Small intestine (tissue), 7 donors: ENCODE measurements around the gene METTL15. TPM values are rescaled to one million over a fixed set of nuclear protein-coding genes. Genes with fewer than 3 reads are reported as not detected.

Experiments used
- DNase-seq, 2 donors: peaks; one replicate each; pipeline versions ENCODE4 v3.0.0 to v3.0.0-alpha.2; 2013
- FAIRE-seq: peaks from 2 replicates; lab custom pipeline; 2012; peaks lifted over from hg19 to GRCh38; lab: Jason Lieb, UNC
- H3K27ac ChIP-seq, 3 donors: one replicate each; pipeline ENCODE4 v1.5.1; 2013; ENCODE audit warnings: low read length in 2 of 3, mild to moderate bottlenecking in 2 of 3, control low read depth in 1 of 3, inconsistent platforms in 1 of 3, low read depth in 1 of 3, moderate library complexity in 1 of 3
- H3K27me3 ChIP-seq, 3 donors: one replicate each; pipeline ENCODE4 v1.6.1; 2013; ENCODE audit warnings: low read length in 3 of 3, inconsistent platforms in 1 of 3; ENCODE audit not compliant: control insufficient read depth in 3 of 3, insufficient read depth in 3 of 3
- H3K36me3 ChIP-seq, 3 donors: one replicate each; pipeline ENCODE4 v1.6.1; 2013; ENCODE audit warnings: low read length in 3 of 3, inconsistent platforms in 1 of 3, low read depth in 1 of 3, mild to moderate bottlenecking in 1 of 3, moderate library complexity in 1 of 3; ENCODE audit not compliant: control insufficient read depth in 3 of 3, insufficient read depth in 2 of 3
- H3K4me1 ChIP-seq, 3 donors: one replicate each; pipeline ENCODE4 v1.6.1; 2013; ENCODE audit warnings: low read length in 2 of 3, inconsistent platforms in 1 of 3, low read depth in 1 of 3, mild to moderate bottlenecking in 1 of 3, moderate library complexity in 1 of 3; ENCODE audit not compliant: control insufficient read depth in 3 of 3, insufficient read depth in 2 of 3
- H3K4me3 ChIP-seq, 3 donors: one replicate each; pipeline ENCODE4 v1.5.1; 2013; ENCODE audit warnings: low read length in 3 of 3, control low read depth in 1 of 3, inconsistent platforms in 1 of 3, low read depth in 1 of 3, mild to moderate bottlenecking in 1 of 3, moderate library complexity in 1 of 3
- H3K9me3 ChIP-seq, 2 donors: one replicate each; pipeline ENCODE4 v1.6.1; 2013; ENCODE audit warnings: low read depth in 1 of 2, low read length in 1 of 2; ENCODE audit not compliant: control insufficient read depth in 2 of 2, insufficient read depth in 1 of 2
- WGBS, 3 donors: extraction: QIAGEN DNeasy Blood & Tissue Kit; methylation state at CpG; one replicate each; pipeline ENCODE4 v1.1.7; 2013; 5-methylcytosine and 5-hydroxymethylcytosine counted together
- polyA plus RNA-seq, 4 donors: library from polyadenylated mRNA; stranded (reverse) in 3 of 4; unstranded in 1 of 4; fragments of 200-250 nt in 3 of 4; fragments of 120-200 nt in 1 of 4; gene quantifications; one replicate each; pipeline versions ENCODE4 v1.2.1 to v1.2.3, GENCODE V29; 2013
- donor health status: healthy with polysubstance abuse.
- donor health status: control.
- donor health status: control.
- donor health status: Bipolar disorder and iron deficiency.
- donor health status: healthy.

Gene METTL15
- polyA plus RNA-seq, 4 donors: 2.4 to 16.6 (median 4.8) TPM

- DNase-seq (no peak), FAIRE-seq (no peak)
- no peak overlapping the region for H3K4me3 ChIP-seq
- peaks cover 0 to 8% (median 0%) of the 10 kb centered on the region in 3 donors for H3K36me3 ChIP-seq
- H3K27ac ChIP-seq: no peak overlapping the region
- H3K4me1 ChIP-seq: no peaks in the 10 kb centered on the region
- 96 to 99% (median 96%) methylated on average over 5 of the region's 5 CpGs for WGBS, 3 donors
- peaks cover 2 to 44% of the 10 kb centered on the region in 2 donors for H3K9me3 ChIP-seq
- H3K27me3 ChIP-seq: no peaks in the 10 kb centered on the region
Measured at GRCh38 chr11:28139841-28140415, 31.7 kb downstream of the METTL15 start.

- no peaks in the 10 kb centered on the region for H3K4me1 ChIP-seq
- DNase-seq (no peak), FAIRE-seq (no peak)
- H3K4me3 ChIP-seq: no peak overlapping the region
- H3K9me3 ChIP-seq: peaks cover 2 to 39% of the 10 kb centered on the region in 2 donors
- H3K36me3 ChIP-seq: peaks cover 0 to 8% (median 0%) of the 10 kb centered on the region in 3 donors
- H3K27me3 ChIP-seq: no peaks in the 10 kb centered on the region
- H3K27ac ChIP-seq: no peak overlapping the region
- 94 to 97% (median 97%) methylated on average over 9 of the region's 9 CpGs for WGBS, 3 donors
Measured at GRCh38 chr11:28140689-28141455, 32.7 kb downstream of the METTL15 start.

- WGBS, 3 donors: 95 to 100% (median 100%) methylated on average over 1 of the region's 1 CpG
- H3K4me1 ChIP-seq: no peaks in the 10 kb centered on the region
- DNase-seq: no peak
- peaks cover 2 to 34% of the 10 kb centered on the region in 2 donors for H3K9me3 ChIP-seq
- H3K4me3 ChIP-seq: no peak overlapping the region
- no peak for FAIRE-seq
- H3K27me3 ChIP-seq: no peaks in the 10 kb centered on the region
- H3K36me3 ChIP-seq: peaks cover 0 to 8% (median 0%) of the 10 kb centered on the region in 3 donors
- no peak overlapping the region for H3K27ac ChIP-seq
Measured at GRCh38 chr11:28142724-28143123, 34.5 kb downstream of the METTL15 start.

- Histone ChIP-seq H3K9me3 (peaks cover 2 to 18% of the 10 kb centered on the region in 2 donors), H3K27me3 (no peaks in the 10 kb centered on the region), H3K4me1 (no peaks in the 10 kb centered on the region), H3K4me3 (no peak overlapping the region), H3K36me3 (peaks cover 0 to 4% (median 0%) of the 10 kb centered on the region in 3 donors), H3K27ac (no peak overlapping the region)
- FAIRE-seq (no peak), DNase-seq (peak in 1 of 2 donors; percentile 12)
- 96 to 98% (median 97%) methylated on average over 2 of the region's 2 CpGs for WGBS, 3 donors
Measured at GRCh38 chr11:28144808-28145207, 36.6 kb downstream of the METTL15 start.

GRCh38 chr11:28146123-28146751, 38.0 kb downstream of the METTL15 start:
- Histone ChIP-seq H3K36me3 (no peaks in the 10 kb centered on the region), H3K9me3 (peaks cover 0 to 3% of the 10 kb centered on the region in 2 donors), H3K4me1 (no peaks in the 10 kb centered on the region), H3K27me3 (no peaks in the 10 kb centered on the region), H3K27ac (no peak overlapping the region), H3K4me3 (no peak overlapping the region)
- no peak for FAIRE-seq
- no peak for DNase-seq
- 77 to 87% (median 82%) methylated on average over 2 of the region's 2 CpGs for WGBS, 3 donors

GRCh38 chr11:28152743-28153142, 44.6 kb downstream of the METTL15 start:
- FAIRE-seq (no peak), DNase-seq (no peak)
- Histone ChIP-seq H3K9me3 (peaks cover 0 to 2% of the 10 kb centered on the region in 2 donors), H3K4me1 (no peaks in the 10 kb centered on the region), H3K36me3 (peaks cover 0 to 7% (median 0%) of the 10 kb centered on the region in 3 donors), H3K4me3 (no peak overlapping the region), H3K27me3 (no peaks in the 10 kb centered on the region), H3K27ac (no peak overlapping the region)
- 94 to 100% (median 95%) methylated on average over 2 of the region's 2 CpGs for WGBS, 3 donors

GRCh38 chr11:28153586-28153985, 45.4 kb downstream of the METTL15 start:
- Histone ChIP-seq H3K4me1 (no peaks in the 10 kb centered on the region), H3K27ac (no peak overlapping the region), H3K36me3 (peaks cover 0 to 15% (median 0%) of the 10 kb centered on the region in 3 donors), H3K27me3 (no peaks in the 10 kb centered on the region), H3K4me3 (no peak overlapping the region), H3K9me3 (peaks cover 0 to 3% of the 10 kb centered on the region in 2 donors)
- 95 to 100% (median 98%) methylated on average over 2 of the region's 2 CpGs for WGBS, 3 donors
- no peak for FAIRE-seq
- no peak for DNase-seq

- Histone ChIP-seq H3K4me1 (no peaks in the 10 kb centered on the region), H3K4me3 (no peak overlapping the region), H3K27me3 (no peaks in the 10 kb centered on the region), H3K27ac (no peak overlapping the region), H3K9me3 (no peaks in the 10 kb centered on the region), H3K36me3 (peaks cover 0 to 2% (median 0%) of the 10 kb centered on the region in 3 donors)
- 59 to 86% (median 64%) methylated on average over 2 of the region's 2 CpGs for WGBS, 3 donors
- DNase-seq: peak; percentile 41 to 67
- no peak for FAIRE-seq
Measured at GRCh38 chr11:28168718-28169117, 60.5 kb downstream of the METTL15 start.
